ENCODE measurements around the gene CPNE7.
A peak's percentile ranks its signal among the peaks of the same experiment; 100 is the strongest.

The CPNE7 gene

DNA sequence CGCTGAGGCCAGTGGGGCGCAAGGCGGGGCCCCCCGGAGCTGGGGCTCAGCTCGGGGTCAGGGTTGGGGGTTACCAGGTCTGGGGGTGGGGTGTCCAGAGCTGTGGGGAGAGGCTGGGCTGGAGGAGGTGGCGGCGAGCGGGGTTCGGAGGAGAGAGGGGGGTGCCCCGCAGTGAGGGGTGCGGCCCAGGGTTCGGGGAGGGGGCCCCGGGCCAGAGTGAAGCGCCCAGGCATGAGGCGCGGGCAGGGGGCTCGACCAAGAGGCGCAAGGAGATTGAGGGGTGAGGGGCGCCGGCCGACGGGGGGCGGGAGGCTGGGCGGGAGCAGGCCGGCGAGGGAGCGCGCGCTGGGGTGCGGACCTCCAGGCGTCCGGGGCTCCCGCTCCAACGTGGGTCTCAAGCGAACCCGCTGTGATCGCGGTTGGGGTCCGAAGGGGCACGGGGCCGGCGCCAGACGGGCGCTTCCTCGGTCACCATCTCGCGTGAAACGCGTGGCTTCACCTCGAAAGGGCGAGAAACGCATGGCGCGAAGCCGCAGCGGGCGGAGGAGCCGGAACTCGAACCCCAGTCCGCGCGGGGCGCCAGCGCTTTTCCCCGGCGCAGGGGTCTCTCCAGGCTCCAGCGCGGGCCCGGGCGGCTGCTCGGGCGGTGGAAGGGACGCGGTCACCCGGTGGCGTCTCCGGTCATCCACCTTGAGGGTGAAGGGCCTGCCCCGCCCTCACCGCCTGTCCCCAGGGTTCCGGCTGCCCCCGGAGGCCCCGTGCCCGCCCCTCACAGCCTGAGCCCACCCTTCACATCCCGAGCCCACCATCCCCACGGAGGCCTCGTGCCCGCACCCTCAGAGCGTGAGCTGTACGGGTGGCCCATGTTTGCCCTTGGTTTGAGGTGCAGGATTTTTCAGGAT is 846 bp downstream of the CPNE7 start:
- Mint-ChIP-seq H3K4me1 (peaks cover 4% of the 10 kb centered on the region), H3K4me3 (no peak overlapping the region), H3K36me3 (ENCODE audit: low read depth) (no peaks in the 10 kb centered on the region), H3K27ac (no peak overlapping the region), H3K9me3 (no peaks in the 10 kb centered on the region), H3K27me3 (ENCODE audit: low read depth) (peaks cover 51% of the 10 kb centered on the region)
- TF ChIP-seq, protein P1, sequence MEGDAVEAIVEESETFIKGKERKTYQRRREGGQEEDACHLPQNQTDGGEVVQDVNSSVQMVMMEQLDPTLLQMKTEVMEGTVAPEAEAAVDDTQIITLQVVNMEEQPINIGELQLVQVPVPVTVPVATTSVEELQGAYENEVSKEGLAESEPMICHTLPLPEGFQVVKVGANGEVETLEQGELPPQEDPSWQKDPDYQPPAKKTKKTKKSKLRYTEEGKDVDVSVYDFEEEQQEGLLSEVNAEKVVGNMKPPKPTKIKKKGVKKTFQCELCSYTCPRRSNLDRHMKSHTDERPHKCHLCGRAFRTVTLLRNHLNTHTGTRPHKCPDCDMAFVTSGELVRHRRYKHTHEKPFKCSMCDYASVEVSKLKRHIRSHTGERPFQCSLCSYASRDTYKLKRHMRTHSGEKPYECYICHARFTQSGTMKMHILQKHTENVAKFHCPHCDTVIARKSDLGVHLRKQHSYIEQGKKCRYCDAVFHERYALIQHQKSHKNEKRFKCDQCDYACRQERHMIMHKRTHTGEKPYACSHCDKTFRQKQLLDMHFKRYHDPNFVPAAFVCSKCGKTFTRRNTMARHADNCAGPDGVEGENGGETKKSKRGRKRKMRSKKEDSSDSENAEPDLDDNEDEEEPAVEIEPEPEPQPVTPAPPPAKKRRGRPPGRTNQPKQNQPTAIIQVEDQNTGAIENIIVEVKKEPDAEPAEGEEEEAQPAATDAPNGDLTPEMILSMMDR (IDR thresholded peaks at IDR 0.05; ENCODE audit: unreplicated experiment in 3 of 3), result no peak

DNA sequence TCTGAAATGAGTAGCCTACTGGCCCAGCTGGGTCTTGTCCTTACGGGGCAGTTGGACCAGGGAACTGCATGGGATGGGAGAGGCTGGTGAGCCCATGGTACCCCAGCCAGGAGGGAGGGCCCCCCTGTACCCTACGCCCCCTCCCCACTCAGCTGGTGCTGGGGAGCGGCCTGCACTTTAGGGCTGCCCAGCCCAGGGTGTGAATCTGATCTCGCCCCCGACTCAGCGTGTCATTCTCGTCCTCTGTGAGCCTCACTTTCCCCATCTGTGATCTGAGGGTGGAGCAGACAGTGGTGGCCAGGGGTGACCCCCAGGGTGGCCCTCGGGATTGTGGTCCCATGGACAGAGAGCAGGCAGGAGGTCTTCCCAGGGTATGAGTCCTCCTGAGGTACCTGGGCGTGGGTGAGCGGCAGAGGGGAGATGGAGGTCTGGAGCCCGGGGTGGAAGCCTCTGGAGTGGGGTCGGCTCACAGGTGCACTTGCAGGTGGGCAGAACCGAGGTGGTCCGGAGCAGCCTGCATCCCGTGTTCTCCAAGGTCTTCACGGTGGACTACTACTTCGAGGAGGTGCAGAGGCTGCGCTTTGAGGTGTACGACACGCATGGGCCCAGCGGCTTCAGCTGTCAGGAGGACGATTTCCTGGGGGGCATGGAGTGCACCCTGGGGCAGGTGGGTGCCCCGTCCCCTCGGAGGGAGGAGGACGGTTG is 1.6 kb downstream of the CPNE7 start:
- Mint-ChIP-seq H3K27ac (no peak overlapping the region), H3K27me3 (ENCODE audit: low read depth) (peaks cover 46% of the 10 kb centered on the region), H3K9me3 (no peaks in the 10 kb centered on the region)

DNA sequence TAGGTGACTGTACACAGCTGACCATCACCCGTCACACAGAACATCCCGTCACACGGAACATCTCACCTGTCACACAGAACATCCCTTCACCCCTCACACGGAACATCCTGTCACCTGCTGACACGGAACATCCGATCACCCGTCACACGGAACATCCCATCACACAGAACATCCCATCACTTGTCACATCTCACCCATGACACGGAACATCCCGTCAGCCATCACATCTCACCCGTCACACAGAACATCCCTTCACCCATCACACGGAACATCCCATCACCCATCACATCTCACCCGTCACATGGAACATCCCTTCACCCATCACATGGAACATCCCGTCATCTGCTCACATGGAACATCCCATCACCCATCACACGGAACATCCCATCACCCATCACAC is 3.8 kb downstream of the CPNE7 start:
- H3K27me3 Mint-ChIP-seq (ENCODE audit: low read depth), result peaks cover 26% of the 10 kb centered on the region
- H3K36me3 Mint-ChIP-seq (ENCODE audit: low read depth), result no peaks in the 10 kb centered on the region
- TF ChIP-seq, protein P1 (IDR thresholded peaks at IDR 0.05; ENCODE audit: unreplicated experiment in 3 of 3), result no peak
- no peak overlapping the region for H3K27ac Mint-ChIP-seq
- no peak overlapping the region for H3K4me3 Mint-ChIP-seq
- no peaks in the 10 kb centered on the region for H3K4me1 Mint-ChIP-seq
- no peaks in the 10 kb centered on the region for H3K9me3 Mint-ChIP-seq

More for the DNA sequence above, 1.6 kb downstream of the CPNE7 start:
- Mint-ChIP-seq H3K4me1 (peaks cover 4% of the 10 kb centered on the region), H3K36me3 (ENCODE audit: low read depth) (no peaks in the 10 kb centered on the region), H3K4me3 (peak overlapping the region in 1 of 3 experiments; percentile 19)
- TF ChIP-seq, protein P1 (IDR thresholded peaks at IDR 0.05; ENCODE audit: unreplicated experiment in 3 of 3), result no peak

DNA sequence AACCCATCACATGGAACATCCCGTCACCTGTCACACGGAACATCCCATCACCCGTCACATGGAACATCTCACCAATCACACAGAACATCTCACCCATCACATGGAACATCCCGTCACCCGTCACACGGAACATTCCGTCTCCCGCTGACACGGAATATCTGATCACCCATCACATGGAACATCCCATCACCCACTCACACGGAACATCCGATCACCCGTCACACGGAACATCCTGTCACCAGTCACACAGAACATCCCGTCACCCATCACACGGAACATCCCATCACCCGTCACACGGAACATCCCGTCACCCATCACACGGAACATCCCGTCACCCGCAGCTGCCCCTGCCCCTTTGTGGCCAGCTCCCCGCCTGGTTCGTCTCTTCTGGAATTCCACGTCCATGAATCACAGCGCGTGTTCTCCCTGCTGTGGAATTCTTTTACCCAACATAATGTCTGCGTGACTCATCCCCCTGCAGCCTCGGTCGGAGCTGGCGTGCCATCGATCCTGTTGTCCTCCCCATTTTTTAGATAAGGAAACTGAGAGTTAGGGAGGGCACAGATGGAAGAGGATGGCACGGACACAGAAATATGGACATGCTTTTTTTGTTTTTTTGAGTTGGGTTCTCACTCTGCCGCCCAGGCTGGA is 5.6 kb downstream of the CPNE7 start:
- peaks cover 18% of the 10 kb centered on the region for H3K27me3 Mint-ChIP-seq (ENCODE audit: low read depth)
- H3K36me3 Mint-ChIP-seq (ENCODE audit: low read depth), result no peaks in the 10 kb centered on the region
- H3K9me3 Mint-ChIP-seq, result no peaks in the 10 kb centered on the region

DNA sequence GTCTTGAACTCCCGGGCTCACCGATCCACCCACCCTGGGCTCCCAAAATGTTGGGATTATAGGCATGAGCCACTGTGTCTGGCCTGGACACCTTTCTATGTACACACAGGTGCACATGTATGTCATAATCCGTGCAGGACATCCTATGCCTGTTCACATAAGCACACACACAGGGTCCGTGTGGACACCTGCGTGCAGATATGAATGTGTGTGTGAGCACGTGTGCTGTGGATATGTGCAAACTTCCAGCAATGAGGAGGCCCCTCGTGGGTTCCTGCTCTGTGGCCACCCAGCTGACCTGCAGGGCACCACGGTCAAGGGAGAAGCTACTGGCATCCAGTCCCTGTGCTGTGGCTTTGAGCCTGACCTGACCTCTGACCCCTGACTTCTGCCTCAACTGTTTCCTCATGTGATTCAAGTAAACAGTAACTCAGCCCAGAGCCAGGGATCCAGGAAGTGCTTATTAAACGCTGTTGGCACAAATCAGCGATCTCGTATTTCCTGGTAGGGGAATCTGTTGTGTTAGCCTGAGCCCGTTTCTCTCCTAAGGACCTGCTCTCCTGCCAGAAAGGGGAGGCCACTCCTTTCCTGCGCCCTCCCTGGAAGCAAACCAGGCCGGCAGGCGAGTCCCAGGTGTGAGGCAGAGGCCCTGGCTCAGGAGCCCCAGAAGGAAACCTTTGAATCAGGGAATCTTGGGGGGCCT is 6.5 kb downstream of the CPNE7 start:
- no peak overlapping the region for H3K4me3 Mint-ChIP-seq
- H3K9me3 Mint-ChIP-seq, result no peaks in the 10 kb centered on the region
- H3K27me3 Mint-ChIP-seq (ENCODE audit: low read depth), result peaks cover 15% of the 10 kb centered on the region
- no peaks in the 10 kb centered on the region for H3K36me3 Mint-ChIP-seq (ENCODE audit: low read depth)
- TF ChIP-seq, protein P1 (IDR thresholded peaks at IDR 0.05; ENCODE audit: unreplicated experiment in 3 of 3), result no peak
- no peaks in the 10 kb centered on the region for H3K4me1 Mint-ChIP-seq
- H3K27ac Mint-ChIP-seq, result no peak overlapping the region

More for the DNA sequence above, 5.6 kb downstream of the CPNE7 start:
- H3K4me3 Mint-ChIP-seq, result no peak overlapping the region
- TF ChIP-seq, protein P1 (IDR thresholded peaks at IDR 0.05; ENCODE audit: unreplicated experiment in 3 of 3), result no peak
- H3K4me1 Mint-ChIP-seq, result no peaks in the 10 kb centered on the region
- H3K27ac Mint-ChIP-seq, result no peak overlapping the region

All from nephron (organoid).